GM19463 (cell line): ENCODE results near the gene SERTAD4.

Source experiments
- ATAC-seq: cut with Tn5 transposase; IDR thresholded peaks from one replicate; pipeline ENCODE4 v1.9.1; 2021; ENCODE audit warnings: mild to moderate bottlenecking, moderate library complexity; ENCODE audit not compliant: unreplicated experiment

The SERTAD4 gene

DNA sequence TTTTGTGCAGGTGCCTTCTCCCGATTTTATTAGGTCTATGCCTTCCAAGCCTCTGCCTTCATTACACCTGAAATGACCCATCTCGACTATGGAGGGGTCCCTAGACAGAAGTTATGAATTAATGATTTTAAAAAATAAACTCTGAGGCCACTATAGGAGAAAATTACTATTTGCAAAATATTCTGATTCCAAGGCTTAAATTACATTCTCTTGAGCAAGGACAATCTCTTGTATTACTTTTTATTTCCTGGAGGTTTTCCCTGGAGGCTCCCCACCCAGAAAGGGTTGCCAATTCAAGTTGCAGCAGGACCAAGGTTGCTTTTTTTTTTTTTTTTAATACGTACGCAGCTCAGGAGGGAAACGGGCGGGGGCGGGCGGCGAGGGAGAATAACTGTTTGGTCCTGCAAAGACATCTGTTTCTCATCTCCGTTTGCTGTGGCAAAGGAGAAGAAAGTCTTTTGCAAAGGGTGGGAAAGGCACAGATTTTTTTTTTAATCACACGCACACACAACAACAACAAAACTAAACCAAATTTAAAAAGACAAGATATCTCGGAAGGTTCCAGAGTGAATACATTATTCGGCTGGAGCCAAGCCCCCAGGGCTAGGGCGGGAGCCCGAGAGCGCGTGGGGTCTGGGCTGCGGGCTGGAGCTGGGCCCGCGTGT is 618 bp upstream of the SERTAD4 start:
- ATAC-seq = no peak

DNA sequence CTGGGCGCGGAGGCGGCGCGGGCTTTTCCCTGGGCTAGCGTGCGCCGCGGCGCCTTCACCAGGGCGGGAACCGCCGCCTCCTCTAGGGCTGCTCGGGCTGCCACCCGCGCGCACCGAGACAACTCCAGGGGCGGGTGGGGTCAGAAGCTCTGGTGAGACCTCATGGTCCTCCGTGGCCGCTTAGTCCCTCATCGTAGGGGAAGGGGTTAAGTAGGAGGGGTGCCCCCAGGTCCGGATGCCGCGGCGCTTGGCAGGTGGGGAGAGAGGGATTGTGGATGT is 559 bp downstream of the SERTAD4 start:
- no peak for ATAC-seq

DNA sequence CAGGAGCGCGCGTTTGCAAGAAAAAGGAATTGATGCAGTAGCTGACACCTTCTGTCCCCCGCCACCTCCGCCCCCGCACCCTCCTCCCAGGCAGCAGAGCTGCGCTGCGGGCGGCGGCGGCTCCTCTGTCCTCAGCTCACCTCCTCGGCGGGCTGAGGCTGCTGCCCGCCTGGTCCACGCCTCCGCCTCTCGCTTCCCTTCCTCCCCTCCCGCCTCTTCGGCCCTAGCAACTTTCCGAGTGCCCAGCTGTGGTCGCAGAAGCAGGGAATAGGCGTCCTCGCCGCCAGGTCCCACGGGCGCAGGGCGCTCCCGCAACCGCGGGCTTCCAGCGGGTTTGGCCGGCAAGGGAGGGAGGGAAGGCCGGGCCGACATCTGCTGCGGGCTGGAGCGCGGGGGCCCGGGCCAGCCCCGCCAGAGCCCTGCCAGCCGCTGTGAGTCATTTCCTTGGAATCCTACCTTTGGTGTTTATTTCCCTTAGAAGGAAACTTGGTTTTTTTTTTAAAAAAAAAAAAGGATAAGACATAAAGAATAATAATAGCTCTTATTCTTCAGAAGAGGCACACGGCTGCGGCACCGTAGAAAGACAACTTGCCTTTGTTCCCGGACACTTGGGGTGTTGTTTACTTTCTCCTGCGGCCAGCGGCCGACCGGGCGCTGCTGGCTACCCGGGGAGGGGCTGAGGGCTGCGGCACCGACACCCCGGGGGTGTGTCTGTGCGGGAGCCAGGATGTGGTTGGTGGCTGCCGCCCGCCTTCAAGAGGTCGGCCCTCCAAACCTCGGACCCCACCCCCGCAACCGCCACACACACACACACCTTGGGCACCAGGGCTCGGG is 1.1 kb downstream of the SERTAD4 start:
- ATAC-seq = no peak

DNA sequence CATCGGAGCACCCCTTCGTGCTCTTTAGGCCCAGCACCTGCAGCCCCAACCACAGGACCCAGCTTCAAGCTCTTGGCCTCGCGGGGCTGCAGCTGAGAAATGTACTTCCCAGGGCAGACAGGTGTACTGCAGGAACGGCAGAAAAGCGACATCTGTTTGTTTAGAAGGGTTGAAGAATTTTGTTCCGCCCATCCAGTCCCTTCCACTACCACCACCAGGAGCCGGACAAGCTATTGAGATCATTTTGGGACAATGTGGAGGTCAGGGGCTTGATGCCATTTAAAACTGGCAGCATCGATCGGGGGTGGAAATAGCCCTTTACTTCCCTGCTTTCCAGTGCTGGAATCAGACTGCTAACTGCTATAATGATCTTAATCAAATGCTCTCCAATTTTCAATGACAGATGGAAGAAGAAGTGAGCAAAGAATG is 1.7 kb downstream of the SERTAD4 start:
- no peak for ATAC-seq

DNA sequence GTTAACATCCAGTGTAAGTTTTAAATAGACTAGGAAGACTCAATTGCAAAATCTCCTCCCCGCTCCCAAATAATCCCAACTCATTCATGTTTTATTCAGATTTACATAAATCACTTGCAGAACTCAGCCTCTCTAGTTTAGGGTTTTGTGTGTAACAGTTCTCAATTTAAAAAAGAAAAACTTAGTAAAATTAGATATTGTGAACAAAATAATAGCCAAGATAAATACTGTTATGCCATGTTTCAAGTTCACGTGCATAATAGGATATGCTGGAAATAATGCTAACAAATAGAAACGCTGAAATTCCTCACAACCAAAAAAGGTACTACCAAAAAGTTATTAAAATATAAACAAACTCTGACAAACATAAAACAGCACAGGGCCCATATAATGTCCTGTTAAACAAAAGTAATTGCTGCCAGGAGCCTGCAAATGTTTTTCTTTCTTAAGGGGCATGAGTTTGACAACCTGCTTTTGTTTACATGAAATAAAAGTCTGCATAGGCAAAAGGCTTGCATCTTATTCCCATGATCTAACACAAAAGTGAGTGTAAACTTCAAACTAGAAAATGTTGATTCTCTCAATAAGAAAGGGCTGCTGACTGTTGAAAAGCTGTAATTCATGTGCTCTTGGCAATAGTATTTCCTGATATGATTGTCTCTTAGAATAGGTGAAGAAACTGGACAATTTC is 2.9 kb downstream of the SERTAD4 start:
- ATAC-seq = no peak

DNA sequence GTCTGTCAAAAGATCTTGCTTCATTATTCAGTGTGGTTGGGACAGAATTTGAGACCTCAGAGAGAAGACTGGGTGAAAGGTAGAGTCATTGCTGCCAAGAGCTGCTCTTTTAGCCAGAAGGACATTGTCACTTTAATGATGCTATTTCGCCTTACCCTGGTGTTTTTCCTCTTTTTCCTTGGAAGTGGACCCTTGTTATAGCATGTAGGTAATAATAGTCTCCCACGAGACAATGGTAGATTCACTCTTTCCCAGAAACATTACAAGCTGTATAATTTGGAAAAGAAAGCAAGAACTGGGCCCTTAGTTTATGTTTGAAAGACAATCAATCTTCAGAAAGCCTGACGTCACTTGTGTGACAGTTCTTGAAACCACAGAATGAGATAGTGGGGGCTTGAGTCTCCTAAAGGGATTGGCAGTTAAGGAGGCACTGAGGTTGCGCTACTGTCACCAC is 3.8 kb downstream of the SERTAD4 start:
- ATAC-seq = no peak

DNA sequence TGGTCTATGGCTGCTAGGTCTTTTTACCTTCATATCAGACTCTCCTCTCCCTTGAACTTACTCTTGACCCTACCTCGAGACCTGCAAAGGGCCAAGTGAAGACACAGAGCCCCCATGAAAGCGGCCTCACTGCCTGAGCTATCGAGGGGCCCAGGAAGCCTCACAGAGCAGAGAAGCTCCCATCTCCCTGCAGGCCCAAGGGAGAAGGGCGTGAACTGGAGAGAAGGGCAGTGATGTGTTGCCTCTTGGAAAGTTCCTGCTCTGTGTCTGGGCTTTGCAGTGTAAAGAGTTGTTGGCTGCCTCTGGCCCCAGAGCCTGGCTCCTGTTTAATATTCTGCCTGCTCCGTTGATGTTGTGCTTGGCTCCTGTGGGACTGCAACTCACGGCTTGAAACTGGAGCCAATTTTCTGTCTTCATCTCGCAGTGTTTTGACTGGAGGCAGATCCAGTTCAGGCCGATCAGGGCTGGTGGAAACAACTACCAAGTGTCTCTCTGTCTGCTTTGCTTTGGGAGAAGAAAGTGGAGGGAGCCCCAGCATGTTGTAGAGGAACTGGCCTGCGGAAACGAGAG is 4.3 kb downstream of the SERTAD4 start:
- no peak for ATAC-seq

DNA sequence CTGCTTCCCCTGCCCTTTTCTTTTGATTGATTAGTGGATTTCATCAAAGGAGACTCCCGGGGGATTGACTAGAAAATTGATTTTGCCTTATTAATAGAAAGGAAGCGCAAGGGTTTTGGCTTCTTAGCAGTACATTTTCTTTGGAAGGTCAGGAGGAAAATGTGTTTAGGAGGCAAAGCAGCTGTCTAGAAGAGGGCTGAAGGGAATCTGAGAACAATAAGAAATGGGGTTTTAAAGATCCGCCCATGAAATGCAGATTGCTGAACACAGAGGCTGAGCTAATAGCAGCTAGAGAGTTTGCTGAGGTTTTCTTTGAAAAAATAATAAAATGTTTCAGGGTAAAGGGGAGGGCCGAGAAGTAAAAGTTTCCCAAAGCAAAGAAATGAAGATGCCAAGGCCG is 4.9 kb downstream of the SERTAD4 start:
- no peak for ATAC-seq

DNA sequence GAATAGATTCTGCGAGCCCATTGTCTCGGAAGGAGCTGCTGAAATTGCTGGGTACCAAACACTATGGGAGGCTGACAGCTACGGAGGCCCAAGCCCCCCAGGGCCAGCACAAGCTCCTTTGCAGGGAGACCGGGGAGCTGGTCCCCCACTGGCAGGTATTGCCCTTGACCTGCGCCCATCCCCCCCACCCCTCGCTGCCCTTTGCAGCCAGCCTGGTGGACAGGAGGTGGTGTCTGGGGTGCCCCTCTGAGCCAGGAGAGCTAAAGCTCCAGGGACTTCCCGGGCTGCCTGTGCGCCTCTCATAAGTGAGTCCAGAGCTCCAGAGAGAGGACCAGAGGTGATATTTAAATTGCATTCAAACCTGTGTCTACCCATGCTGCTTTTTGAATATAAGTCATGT is 5.4 kb downstream of the SERTAD4 start:
- ATAC-seq = no peak

DNA sequence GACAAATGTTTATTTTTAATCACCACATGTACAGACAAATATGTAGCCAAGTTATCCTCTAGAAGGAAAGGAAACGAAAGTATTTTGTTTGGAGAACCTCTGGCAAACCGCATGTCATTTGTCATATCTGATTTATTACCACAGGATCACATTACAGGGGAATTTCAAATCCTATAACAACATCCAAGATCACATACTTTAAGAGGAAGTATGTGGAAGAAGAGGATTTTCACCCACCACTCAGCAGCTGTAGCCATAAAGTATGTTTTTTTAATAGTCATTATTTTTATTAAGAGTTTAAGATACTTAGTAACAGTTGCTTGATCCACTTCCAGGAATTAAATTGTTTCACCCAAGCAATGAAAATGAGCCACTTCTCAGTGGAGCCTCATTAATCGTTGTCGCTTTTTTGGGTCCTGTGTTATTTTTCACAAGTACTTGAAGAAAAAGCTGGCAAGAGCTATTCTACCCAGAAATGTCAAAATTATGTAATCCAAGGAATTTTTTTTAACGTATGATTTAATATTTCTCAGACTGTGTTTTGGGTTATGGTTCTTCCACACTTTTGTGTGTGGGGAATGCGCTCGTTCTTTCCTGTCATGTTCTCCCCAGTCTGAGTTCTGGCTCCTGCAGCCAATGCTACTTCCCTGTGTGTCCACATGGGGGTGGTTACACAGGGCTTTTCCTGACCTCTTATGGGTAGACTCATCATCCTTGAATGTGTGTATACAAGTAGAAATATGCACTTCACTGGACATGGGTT is 6.9 kb downstream of the SERTAD4 start:
- ATAC-seq = no peak

DNA sequence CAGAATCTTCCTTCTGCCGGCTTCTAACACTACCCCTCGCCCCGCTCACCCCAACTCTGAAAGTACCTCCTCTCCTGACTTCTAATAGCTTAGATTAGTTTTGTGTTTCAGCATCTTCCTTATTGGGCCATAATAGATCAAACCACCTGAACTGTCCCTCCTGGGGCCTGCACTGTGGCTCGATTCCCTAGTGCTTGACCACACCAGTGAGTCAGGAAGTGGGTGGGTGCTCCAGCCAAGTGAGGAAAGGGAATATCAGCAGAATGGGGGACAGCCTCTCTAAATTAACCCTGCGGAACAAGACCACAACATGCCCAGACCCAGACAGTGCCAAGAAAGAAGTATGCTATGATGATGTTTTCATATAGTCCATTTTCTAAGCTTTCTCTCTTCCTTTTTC is 8.5 kb downstream of the SERTAD4 start:
- ATAC-seq = no peak

DNA sequence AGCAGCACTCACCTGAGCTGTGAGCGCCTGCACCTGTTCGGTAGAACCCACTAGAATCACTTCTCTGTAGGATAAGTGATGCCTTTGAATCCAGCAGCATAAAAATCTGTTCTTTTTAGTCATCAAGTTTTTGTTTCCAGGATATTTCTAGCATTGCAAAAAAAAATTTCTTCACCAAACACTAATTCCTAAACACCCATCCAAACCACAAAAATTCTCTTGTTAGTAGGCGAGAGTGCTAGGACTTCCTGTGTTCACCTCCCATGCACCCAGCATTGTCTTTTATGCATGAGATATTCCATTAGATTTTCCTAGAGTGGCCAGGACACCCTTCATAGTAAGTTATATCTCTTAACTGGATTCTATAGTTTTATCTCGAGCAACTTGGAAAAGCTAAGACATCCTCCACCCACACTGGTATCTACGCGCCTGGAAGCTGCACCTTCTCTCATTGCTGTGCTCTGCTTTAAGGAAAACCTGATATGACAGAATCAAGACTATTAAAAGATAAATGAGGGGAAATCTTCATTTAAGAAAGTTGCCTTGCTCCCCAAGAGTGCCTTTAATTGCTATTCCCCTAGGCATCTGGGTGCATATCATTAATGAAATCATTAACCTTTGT is 12.3 kb downstream of the SERTAD4 start:
- ATAC-seq = no peak

DNA sequence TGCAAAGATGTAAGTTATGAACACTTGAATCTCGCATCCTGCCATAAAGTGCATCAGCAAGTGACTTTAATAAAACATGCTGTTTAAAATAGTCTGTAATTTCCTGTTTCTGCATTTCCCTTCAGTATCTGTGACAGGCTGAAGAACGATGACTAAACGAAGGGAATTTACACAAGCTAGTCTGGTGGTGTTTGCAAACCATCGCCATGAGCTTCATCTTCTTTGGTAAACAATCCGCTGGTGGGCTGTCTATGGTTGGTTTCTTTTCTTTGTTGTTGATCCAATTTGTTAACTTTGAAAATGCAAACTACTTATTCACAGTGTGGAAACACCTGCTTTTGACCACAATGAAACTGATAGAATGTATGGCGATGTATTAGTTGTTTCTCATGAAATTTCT is 13.9 kb downstream of the SERTAD4 start:
- no peak for ATAC-seq

DNA sequence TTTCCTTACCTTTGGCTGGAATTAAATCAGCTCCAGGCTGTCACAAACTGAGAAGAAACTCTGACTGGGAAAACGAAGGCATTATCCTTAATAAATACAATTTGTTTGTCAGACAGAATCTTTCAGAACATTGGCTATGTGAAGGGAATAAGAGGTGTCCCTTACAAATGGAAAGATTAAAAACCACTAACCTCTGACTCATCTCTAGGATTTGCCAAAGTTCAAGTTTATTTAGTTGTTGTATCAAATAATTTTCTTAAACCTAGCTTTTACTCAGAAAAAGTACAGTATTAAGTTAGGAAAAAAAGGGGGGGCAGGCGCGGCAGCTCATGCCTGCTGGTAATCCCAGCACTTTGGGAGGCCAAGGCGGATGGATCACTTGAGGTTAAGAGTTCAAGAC is 15.7 kb downstream of the SERTAD4 start:
- no peak for ATAC-seq

DNA sequence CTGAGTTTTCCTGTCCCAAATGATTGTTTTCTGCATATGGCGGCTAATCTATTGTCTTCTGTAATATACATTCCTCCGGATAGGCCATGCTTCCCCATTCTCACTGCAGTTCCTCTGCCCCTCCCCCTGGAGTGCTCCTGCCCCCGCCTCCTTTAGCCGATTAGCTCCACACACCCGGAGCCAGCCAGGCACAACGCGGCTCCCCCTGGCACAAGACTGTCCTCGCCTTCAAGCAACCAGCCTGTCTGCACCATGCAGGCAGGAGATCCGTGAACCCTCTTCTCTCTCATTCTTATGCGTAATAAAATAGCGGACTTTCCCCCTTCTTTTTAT is 18.0 kb downstream of the SERTAD4 start:
- peak; percentile 18 for ATAC-seq

DNA sequence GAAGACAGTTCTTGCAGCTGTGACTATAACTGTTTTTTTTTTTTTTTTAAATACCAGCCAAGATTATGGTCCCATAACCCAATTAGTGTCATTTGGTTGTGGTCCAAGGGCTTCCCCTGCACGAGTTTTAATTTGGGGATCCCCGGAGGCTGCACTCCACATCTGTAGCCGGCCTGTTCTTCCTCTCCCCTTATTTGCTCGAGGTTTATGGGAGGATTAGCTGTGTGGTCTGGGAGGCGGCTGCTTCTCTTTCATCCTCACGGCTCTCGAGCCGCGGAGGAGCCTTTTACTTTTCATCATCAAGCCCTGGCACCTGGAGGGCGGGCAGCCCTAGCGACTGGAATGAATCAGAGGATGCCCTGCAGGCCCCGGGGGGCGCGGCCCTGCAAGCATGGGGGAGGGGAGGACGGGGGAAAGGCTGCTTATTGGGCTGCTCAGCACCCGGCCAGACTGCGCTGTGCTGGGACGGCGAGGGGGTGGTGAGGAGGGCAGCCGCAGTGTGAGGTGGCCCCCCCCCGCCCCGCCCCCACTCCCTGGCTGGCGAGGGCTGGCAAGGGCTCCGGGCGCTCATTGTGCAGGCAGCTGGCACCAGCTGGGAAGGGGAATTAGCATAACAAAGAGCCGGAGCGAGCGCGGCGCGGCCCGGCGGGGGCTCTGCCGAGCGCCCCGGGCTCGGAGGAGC is 18.5 kb downstream of the SERTAD4 start:
- ATAC-seq = peak; percentile 43

DNA sequence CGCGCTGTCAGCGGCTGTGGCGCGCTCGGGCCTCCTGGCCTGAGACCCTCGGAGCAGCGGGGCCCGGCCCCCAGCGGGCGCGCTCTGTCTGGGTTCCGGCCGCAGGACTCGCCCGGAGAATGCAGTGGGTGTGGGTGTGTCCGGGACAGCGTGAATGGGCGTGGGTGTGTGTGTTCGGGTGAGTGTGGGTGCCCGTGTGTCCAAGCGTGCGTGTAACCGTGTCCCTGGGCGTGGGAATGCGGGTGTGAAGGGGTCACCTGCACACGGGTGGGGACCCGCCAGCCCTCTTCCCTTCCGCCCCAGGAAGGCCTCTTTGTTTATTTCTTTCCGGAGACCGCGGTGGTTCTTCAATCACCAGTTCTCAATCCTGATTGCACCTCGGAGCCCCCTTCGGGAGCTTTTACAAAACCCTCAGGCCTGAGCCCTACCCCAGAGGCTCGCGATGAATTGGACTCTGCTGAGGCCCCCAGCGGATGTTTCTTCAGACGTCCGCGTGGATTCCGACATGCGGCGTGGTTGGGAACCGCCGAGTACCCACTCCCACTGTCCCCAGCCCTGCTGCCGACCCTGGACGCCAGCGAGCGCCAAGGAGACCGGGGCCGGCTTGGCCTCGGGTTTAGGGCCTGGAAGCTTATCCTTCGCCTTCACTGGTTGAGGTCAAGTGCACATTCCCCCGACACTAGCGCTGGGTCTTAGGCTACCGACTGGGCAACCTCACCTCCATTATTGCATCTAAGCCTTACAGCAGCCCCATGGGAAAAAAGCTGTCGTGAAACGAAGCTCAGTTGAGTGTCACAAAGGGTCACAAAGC is 19.3 kb downstream of the SERTAD4 start:
- peak; percentile 28 for ATAC-seq

DNA sequence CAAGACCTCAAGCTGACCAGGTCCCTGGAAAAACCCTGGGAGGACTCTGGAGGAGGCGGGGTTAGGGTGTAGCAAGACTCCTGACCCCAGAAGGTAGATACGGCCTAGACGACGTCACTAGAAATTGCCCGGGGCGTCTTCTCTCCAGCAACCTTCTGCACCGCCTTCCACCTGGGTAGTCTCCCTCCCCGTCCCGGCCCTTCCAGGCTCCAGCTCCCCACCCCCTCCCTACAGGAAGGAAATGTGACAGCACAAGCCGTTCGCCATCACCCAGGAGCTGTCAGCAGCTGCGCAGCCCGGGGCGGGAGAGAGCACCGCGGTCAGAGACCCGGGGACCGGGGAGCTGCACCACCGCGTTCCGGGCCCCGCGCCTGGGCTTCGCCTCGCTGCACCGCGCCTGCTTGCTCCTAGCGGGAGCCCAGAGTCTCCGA is 20.0 kb downstream of the SERTAD4 start:
- no peak for ATAC-seq

DNA sequence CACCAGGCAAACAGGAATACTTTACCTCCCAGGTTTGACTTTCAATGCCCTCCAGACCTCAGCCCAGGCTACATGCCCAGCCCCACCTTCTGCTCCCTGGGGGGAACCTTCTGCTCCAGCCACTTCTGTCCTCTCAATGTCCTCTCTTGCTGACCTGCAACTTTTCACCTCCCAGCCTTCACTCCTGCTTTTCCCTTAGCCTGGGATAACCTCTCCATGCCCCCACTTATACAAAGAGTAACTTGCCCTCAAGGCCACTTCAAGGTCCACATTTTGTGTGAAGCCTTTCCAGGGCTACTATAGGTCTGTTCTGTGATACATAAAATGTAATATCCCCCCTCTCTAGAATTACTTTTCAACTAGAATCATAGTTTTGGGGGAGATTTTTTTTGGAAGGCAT is 21.7 kb downstream of the SERTAD4 start:
- ATAC-seq = no peak
